ENCODE measurements around the gene ASTN2.

DNA sequence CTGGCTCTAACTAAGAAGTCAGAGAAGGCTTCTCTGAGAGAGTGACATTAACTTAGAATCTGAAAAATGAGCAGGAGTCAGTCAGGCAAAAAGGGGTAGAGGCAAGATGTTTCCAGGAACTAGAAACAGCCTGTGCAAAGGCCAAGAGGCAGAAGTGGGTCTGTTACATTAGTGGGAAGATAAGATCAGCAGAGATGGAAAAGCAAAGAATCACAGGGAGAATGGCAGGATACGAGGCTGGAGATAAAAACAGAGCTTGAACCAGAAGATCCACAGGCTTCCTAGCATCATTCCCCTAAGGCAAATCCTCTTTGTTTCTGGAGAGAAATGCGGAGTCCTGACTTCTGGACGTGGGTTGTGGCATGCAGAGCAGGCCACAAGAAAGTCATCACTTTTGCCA is 27.4 kb downstream of the ASTN2 start:
- TF ChIP-seq, protein P1, sequence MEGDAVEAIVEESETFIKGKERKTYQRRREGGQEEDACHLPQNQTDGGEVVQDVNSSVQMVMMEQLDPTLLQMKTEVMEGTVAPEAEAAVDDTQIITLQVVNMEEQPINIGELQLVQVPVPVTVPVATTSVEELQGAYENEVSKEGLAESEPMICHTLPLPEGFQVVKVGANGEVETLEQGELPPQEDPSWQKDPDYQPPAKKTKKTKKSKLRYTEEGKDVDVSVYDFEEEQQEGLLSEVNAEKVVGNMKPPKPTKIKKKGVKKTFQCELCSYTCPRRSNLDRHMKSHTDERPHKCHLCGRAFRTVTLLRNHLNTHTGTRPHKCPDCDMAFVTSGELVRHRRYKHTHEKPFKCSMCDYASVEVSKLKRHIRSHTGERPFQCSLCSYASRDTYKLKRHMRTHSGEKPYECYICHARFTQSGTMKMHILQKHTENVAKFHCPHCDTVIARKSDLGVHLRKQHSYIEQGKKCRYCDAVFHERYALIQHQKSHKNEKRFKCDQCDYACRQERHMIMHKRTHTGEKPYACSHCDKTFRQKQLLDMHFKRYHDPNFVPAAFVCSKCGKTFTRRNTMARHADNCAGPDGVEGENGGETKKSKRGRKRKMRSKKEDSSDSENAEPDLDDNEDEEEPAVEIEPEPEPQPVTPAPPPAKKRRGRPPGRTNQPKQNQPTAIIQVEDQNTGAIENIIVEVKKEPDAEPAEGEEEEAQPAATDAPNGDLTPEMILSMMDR (IDR thresholded peaks at IDR 0.05) = no peak
- no peak for TF ChIP-seq POLR2A (IDR thresholded peaks at IDR 0.05)

Measured in thyroid gland (tissue), 4 donors.